Stimulated activated effector memory CD8-positive, alpha-beta T cell treated with anti-CD3 and anti-CD28 coated beads, Interleukin-12 subunit alpha, Interleukin-12 subunit beta, amount 100 ng/mL, for 72 hours (primary cell): ENCODE results near the gene BANF2.

Experiments
- ATAC-seq: fragments of 150-1000 bp; cut with Tn5 transposase; 2 replicates; pipeline ENCODE4 v1.10.0; 2021
- DNase-seq, 2 donors: peaks; one replicate each; pipeline ENCODE4 v3.0.0; 2021 to 2022; ENCODE audit warnings: low spot score in 2 of 2
- H3K27ac Mint-ChIP-seq: one replicate; pipeline ENCODE4 v1.8.0; 2022; ENCODE audit warnings: mild to moderate bottlenecking, mixed read lengths
- H3K36me3 Mint-ChIP-seq: one replicate; pipeline ENCODE4 v1.8.0; 2022; ENCODE audit warnings: mild to moderate bottlenecking, mixed read lengths
- H3K4me1 Mint-ChIP-seq: one replicate; pipeline ENCODE4 v1.8.0; 2022; ENCODE audit warnings: mixed read lengths
- H3K4me3 Mint-ChIP-seq: one replicate; pipeline ENCODE4 v1.8.0; 2022; ENCODE audit warnings: mild to moderate bottlenecking, mixed read lengths
- H3K9me3 Mint-ChIP-seq: one replicate; pipeline ENCODE4 v1.8.0; 2022; ENCODE audit warnings: mixed read lengths

BANF2 gene

GRCh38 chr20:17725094-17725835, 25.5 kb downstream of the BANF2 start:
- no peak for ATAC-seq
- H3K4me3 Mint-ChIP-seq: no peak overlapping the region

DNA sequence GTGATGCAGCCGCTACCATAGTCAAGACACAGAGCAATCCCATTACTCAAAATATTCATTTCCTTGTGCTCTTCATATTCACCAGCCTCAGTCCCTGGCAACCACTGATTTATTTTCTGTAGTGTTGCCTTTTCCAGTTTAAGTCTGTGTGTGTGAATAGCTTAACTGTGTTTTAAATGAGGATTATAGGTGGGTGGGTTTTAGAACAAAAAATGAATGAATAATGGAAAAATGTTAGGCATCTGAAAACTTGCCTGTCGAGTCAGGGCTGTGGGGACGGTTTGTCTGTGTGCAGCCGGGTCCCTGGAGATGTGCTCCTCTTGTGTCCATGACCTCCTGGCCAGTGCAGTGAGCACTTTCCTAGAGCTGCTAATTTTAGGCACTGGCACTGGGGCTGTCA, 27.1 kb downstream of the BANF2 start:
- Mint-ChIP-seq H3K4me3 (no peak overlapping the region), H3K4me1 (no peaks in the 10 kb centered on the region), H3K36me3 (no peaks in the 10 kb centered on the region), H3K9me3 (no peaks in the 10 kb centered on the region), H3K27ac (no peak overlapping the region)
- DNase-seq (no peak), ATAC-seq (no peak)

More at GRCh38 chr20:17725094-17725835, 25.5 kb downstream of the BANF2 start:
- DNase-seq: no peak
- Mint-ChIP-seq H3K4me1 (no peaks in the 10 kb centered on the region), H3K9me3 (no peaks in the 10 kb centered on the region), H3K36me3 (no peaks in the 10 kb centered on the region), H3K27ac (no peak overlapping the region)

DNA sequence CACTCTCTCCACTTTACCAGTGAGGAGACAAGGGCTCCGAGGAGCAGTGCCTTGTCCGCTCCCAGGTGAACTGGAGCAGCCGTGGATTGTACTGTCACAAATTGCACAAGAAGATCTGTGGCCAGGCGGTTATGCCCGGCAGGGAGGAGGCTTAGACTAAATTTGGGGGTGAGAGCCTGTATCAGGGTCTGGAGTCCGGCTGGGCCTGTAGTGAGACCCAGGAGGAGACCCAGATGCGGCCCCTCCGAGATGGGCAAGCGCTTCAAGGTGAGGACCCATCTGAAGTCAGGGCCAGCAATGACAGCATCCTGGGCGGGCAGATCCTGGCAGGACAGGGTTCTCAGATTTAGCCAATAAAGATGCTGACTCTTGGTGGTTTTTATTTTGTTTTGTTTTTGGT, 27.6 kb downstream of the BANF2 start:
- Mint-ChIP-seq H3K4me1 (no peaks in the 10 kb centered on the region), H3K4me3 (no peak overlapping the region), H3K27ac (no peak overlapping the region), H3K9me3 (no peaks in the 10 kb centered on the region), H3K36me3 (no peaks in the 10 kb centered on the region)
- DNase-seq (no peak), ATAC-seq (no peak)

DNA sequence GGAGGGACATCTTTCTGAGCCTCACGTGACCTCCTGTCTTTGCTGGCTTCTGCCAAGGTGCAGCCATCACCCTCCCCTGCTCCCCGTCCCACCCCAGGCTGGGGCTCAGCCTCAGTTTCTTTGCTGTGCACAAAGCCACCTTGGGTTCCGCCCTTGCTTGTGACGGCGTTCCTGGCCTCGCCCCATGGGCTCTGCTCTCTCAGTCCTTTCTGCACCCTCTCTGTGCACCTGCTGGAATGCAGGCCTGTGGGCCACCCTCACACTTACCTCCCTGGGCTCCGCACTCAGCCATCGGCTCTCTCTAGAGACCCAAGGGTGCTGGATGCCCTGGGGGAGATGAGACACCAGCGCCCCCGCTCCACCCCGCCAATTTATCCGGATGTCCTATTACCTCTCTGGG, 28.3 kb downstream of the BANF2 start:
- ATAC-seq: no peak
- H3K27ac Mint-ChIP-seq: no peak overlapping the region
- DNase-seq: no peak
- no peaks in the 10 kb centered on the region for H3K36me3 Mint-ChIP-seq
- no peak overlapping the region for H3K4me3 Mint-ChIP-seq
- no peaks in the 10 kb centered on the region for H3K4me1 Mint-ChIP-seq
- H3K9me3 Mint-ChIP-seq: no peaks in the 10 kb centered on the region

DNA sequence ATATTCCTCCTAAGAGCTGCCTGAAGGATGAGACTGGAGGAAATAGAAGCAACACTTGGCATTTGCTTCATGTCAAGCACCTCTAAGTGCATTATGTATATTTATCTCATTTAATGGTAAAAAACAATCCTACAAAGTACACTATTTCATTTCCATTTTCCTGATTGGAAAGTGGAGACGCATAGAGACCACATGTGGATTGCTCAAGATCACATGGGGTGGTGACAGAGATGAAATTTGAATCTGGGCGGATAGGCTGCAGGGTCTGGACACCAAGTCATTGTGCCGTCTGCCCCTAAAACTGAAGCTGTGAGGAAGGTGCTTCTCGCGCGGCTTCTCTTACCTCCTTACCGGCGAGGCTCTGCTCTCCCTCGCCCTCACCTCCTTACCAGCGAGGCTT, 30.3 kb downstream of the BANF2 start:
- no peaks in the 10 kb centered on the region for H3K4me1 Mint-ChIP-seq
- ATAC-seq (no peak), DNase-seq (no peak)
- H3K36me3 Mint-ChIP-seq: no peaks in the 10 kb centered on the region
- H3K27ac Mint-ChIP-seq: no peak overlapping the region
- H3K9me3 Mint-ChIP-seq: no peaks in the 10 kb centered on the region
- H3K4me3 Mint-ChIP-seq: no peak overlapping the region

GRCh38 chr20:17731233-17731632, 31.5 kb downstream of the BANF2 start:
- Mint-ChIP-seq H3K4me1 (no peaks in the 10 kb centered on the region), H3K36me3 (no peaks in the 10 kb centered on the region), H3K27ac (no peak overlapping the region), H3K9me3 (peaks cover 2% of the 10 kb centered on the region), H3K4me3 (no peak overlapping the region)
- DNase-seq: no peak
- ATAC-seq: no peak

DNA sequence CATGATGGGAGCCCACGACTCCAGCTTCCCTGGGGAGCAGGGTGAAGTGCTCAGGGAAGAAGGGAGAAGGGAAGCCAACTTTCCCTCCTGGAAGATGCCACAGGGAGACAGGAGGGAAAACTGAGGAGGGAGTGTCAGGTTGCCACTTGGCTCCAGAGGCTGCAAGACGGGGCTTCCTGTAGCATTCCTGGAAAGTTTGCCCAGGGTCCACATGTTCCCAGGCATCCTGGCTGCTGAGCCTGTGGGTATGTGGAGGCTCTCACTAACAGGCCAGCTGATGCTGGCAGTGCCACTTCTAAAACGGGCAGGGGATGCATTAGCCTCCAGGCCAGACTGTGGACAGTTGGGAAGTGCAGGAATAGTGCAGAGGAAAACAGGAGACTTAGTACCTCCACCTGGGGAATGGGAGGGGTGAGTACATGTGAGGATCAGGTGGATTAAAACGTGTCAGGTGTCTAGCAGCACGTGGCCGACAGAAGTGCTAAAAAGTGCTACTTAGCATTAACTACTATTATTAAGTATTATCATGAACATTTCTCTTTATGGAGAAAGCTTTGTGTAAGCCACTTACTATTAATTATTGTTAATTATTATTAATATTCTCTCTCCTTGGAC, 33.2 kb downstream of the BANF2 start:
- Mint-ChIP-seq H3K36me3 (no peaks in the 10 kb centered on the region), H3K27ac (no peak overlapping the region), H3K9me3 (peaks cover 3% of the 10 kb centered on the region), H3K4me3 (no peak overlapping the region), H3K4me1 (no peaks in the 10 kb centered on the region)
- no peak for ATAC-seq
- DNase-seq: no peak

- Mint-ChIP-seq H3K36me3 (no peaks in the 10 kb centered on the region), H3K4me3 (no peak overlapping the region), H3K27ac (no peak overlapping the region), H3K9me3 (peaks cover 3% of the 10 kb centered on the region), H3K4me1 (no peaks in the 10 kb centered on the region)
- DNase-seq (no peak), ATAC-seq (no peak)
Measured at GRCh38 chr20:17733767-17734304, 34.1 kb downstream of the BANF2 start.

- no peak for ATAC-seq
- Mint-ChIP-seq H3K9me3 (peaks cover 3% of the 10 kb centered on the region), H3K36me3 (no peaks in the 10 kb centered on the region), H3K4me1 (no peaks in the 10 kb centered on the region), H3K27ac (no peak overlapping the region), H3K4me3 (no peak overlapping the region)
- DNase-seq: no peak
Measured at GRCh38 chr20:17734374-17734773, 34.6 kb downstream of the BANF2 start.

DNA sequence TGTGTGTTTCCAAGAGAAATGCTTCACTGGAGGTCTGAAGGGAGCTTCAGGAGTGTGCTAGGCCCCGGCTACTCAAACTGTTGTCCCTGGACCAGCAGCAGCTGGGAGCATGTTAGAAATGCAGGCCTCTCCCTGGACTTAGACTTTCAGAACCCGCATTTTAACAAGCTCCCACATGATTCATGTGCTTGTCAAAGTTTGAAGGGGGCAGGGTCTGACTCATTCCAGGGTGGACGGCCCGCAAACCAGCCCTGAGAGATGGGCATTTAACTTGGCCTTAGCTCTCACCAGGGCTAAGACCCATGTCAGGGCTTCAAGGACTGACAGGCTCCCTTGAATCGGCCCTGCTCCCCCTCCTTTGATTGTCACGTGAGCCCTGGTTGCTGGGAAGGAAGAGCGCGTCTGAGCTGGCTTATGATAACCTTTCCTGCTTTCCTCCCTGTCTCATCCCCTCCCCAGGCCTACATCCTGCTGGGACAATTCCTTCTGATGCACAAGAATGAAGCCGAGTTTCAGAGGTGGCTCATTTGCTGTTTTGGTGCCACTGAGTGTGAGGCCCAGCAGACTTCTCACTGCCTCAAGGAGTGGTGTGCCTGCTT, 35.5 kb downstream of the BANF2 start:
- H3K36me3 Mint-ChIP-seq: no peaks in the 10 kb centered on the region

DNA sequence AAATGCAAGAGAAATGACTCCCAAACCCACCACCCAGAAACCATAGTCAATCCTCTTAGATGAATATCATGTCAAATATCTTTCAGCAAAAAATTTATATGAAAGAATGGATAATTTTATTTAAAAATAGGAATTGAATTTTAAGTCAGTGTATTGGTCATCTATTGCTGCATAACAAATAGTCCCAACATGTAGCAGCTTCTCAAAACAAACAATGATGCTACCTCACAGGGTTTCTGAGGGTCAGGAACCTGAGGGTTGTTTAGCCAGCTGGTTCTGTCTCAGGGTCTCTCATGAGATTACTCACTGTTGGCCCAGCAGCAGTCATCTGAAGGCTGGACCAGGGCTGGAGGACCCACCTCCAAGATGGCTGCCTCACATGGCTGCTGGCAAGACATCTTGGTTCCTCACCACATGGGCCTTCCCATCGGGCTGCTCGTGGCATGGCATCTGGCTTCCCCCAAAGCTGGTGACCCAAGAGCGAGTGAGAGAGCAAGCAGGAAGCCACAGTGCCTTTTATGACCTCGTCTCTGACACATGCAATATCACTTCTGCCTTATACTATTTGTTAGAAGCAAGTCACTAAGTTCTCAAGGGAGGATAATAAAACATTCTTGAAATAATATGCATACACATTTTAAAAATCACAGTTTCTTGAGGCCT, 36.3 kb downstream of the BANF2 start:
- DNase-seq: no peak
- Mint-ChIP-seq H3K9me3 (peaks cover 3% of the 10 kb centered on the region), H3K4me3 (no peak overlapping the region), H3K36me3 (no peaks in the 10 kb centered on the region), H3K27ac (no peak overlapping the region), H3K4me1 (no peaks in the 10 kb centered on the region)
- ATAC-seq: no peak

More for the DNA sequence above, 35.5 kb downstream of the BANF2 start:
- no peak for ATAC-seq
- peaks cover 3% of the 10 kb centered on the region for H3K9me3 Mint-ChIP-seq
- no peak overlapping the region for H3K27ac Mint-ChIP-seq
- no peaks in the 10 kb centered on the region for H3K4me1 Mint-ChIP-seq
- DNase-seq: no peak
- H3K4me3 Mint-ChIP-seq: no peak overlapping the region

- H3K36me3 Mint-ChIP-seq: no peaks in the 10 kb centered on the region
- DNase-seq (no peak), ATAC-seq (no peak)
- H3K27ac Mint-ChIP-seq: no peak overlapping the region
- H3K9me3 Mint-ChIP-seq: peaks cover 3% of the 10 kb centered on the region
- no peaks in the 10 kb centered on the region for H3K4me1 Mint-ChIP-seq
- H3K4me3 Mint-ChIP-seq: no peak overlapping the region
Measured at GRCh38 chr20:17738154-17738553, 38.4 kb downstream of the BANF2 start.

- H3K27ac Mint-ChIP-seq: no peak overlapping the region
- H3K4me1 Mint-ChIP-seq: no peaks in the 10 kb centered on the region
- no peak overlapping the region for H3K4me3 Mint-ChIP-seq
- H3K9me3 Mint-ChIP-seq: peaks cover under 1% of the 10 kb centered on the region
- H3K36me3 Mint-ChIP-seq: no peaks in the 10 kb centered on the region
- DNase-seq: no peak
- ATAC-seq: no peak
Measured at GRCh38 chr20:17741220-17741619, 41.5 kb downstream of the BANF2 start.

DNA sequence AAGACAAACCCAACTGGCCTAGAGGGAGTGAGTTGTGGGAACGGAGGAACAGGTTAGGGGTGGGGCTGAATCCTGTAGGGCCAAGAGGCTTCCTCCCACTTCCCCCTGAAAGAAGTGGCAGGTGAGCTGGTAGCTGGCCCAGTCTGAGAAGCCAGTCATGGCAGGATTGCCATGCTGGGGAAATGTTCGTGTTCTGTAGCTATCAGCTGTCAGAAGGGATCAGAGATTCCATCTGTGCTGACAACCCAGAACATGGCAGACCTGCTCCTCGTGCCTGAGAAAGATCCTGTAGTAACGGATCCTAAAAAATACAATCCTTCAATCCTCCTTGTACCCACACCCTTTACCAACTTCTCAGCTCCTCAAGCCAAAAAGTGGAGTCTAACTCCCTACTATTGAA, 43.0 kb downstream of the BANF2 start:
- Mint-ChIP-seq H3K27ac (no peak overlapping the region), H3K4me1 (peaks cover 4% of the 10 kb centered on the region), H3K36me3 (no peaks in the 10 kb centered on the region), H3K9me3 (no peaks in the 10 kb centered on the region), H3K4me3 (no peak overlapping the region)
- ATAC-seq (no peak), DNase-seq (no peak)

DNA sequence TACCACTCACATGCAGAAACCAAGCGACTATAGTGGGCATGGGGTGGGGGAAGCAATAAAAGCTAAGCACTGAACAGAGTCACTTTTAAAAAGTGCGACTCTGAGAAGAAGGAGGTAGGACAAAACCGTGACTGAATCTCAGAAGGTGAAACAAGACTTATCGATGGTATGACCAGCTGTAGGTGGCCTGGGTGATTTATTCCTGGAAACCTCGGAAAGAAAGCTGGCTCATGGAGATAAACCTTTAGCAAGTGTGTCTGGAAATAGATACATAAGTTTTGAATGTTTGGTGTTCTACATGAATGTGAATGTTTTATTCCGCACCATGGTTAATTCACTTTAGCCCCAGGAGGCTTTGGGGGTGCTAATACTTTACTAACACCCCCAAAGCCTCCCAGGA, 43.9 kb downstream of the BANF2 start:
- Mint-ChIP-seq H3K27ac (no peak overlapping the region), H3K9me3 (no peaks in the 10 kb centered on the region), H3K4me1 (peaks cover 4% of the 10 kb centered on the region), H3K4me3 (no peak overlapping the region), H3K36me3 (no peaks in the 10 kb centered on the region)
- ATAC-seq (no peak), DNase-seq (no peak)
